Adrenal gland (tissue), 5 donors: ENCODE measurements around the gene LARGE1.

Experiments used
- POLR2A ChIP-seq, 2 donors: fragments of 450-650 bp; IDR thresholded peaks; one replicate each; pipeline ENCODE4 v1.6.1; 2017; ENCODE audit warnings: antibody characterized with exemption in 2 of 2, mild to moderate bottlenecking in 2 of 2, moderate library complexity in 1 of 2
- TF ChIP-seq, protein P1 (sequence below), 6 experiments: fragments of 450-650 bp in 4 of 6; fragments of 200-600 bp in 2 of 6; sonication (generic) in 1 of 6; IDR thresholded peaks; 1 replicate in 5 of 6; 2 replicates in 1 of 6; pipeline versions ENCODE4 v1.5.1 to v1.8.0; 2016 to 2021; ENCODE audit warnings: antibody characterized with exemption in 6 of 6, mild to moderate bottlenecking in 2 of 6, moderate library complexity in 1 of 6
- donor health status: DM: no; HTN: no; CAD: no.

DNA sequence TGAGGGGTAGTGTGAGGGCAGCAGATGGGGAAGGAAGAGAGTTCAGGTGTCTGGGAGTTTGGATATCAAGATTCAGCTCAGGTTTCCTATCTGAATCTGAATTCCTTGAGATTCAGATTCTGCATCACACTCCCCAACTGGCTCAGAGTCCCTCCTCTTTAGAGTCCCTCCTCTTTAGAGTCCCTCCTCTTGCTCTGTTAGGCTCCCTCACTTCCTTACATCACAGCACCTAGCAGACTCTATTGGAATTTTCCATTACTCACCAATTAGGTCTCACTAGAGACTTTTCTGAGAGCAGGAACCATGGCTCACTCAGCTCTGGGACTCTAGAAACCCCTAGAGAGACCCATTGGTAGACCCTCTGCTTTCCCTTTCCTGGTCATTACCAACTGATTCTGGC lies 558.7 kb downstream of the LARGE1 start:
- TF ChIP-seq, protein P1, sequence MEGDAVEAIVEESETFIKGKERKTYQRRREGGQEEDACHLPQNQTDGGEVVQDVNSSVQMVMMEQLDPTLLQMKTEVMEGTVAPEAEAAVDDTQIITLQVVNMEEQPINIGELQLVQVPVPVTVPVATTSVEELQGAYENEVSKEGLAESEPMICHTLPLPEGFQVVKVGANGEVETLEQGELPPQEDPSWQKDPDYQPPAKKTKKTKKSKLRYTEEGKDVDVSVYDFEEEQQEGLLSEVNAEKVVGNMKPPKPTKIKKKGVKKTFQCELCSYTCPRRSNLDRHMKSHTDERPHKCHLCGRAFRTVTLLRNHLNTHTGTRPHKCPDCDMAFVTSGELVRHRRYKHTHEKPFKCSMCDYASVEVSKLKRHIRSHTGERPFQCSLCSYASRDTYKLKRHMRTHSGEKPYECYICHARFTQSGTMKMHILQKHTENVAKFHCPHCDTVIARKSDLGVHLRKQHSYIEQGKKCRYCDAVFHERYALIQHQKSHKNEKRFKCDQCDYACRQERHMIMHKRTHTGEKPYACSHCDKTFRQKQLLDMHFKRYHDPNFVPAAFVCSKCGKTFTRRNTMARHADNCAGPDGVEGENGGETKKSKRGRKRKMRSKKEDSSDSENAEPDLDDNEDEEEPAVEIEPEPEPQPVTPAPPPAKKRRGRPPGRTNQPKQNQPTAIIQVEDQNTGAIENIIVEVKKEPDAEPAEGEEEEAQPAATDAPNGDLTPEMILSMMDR (IDR thresholded peaks at IDR 0.05): no peak
- TF ChIP-seq POLR2A (IDR thresholded peaks at IDR 0.05): no peak
